Kidney epithelial cell (primary cell): ENCODE data around the gene DBF4B. TPM values are rescaled to one million over a fixed set of nuclear protein-coding genes. Genes with fewer than 3 reads are reported as not detected.

Experiments
- DNase-seq: peaks from one replicate; pipeline ENCODE4 v3.0.0-alpha.2; 2010; ENCODE audit warnings: low read depth
- H3K27me3 ChIP-seq: 2 replicates; pipeline ENCODE4 v1.6.0; 2011; ENCODE audit warnings: low read length; ENCODE audit not compliant: control insufficient read depth, insufficient read depth
- H3K36me3 ChIP-seq: 2 replicates; pipeline ENCODE4 v1.5.1; 2011; ENCODE audit warnings: low read length; ENCODE audit not compliant: control insufficient read depth, insufficient read depth
- H3K4me3 ChIP-seq: 2 replicates; pipeline ENCODE4 v1.5.1; 2011; ENCODE audit warnings: low read depth, mild to moderate bottlenecking, control low read depth, low read length
- total RNA-seq: library from RNA; depleted of rRNA; stranded (reverse); fragments of >200 nt; gene quantifications from 2 replicates; pipeline ENCODE4 v1.2.3, GENCODE V29; 2015
- TF ChIP-seq, protein P1 (sequence below): IDR thresholded peaks from 2 replicates; pipeline ENCODE4 v1.5.1; 2011; ENCODE audit warnings: mild to moderate bottlenecking, moderate library complexity, low read length, control low read depth, inconsistent platforms; ENCODE audit not compliant: insufficient read depth, poor library complexity, severe bottlenecking

Gene DBF4B
- total RNA-seq, 1 donor from 2014 or later = 10.2 TPM

DNA sequence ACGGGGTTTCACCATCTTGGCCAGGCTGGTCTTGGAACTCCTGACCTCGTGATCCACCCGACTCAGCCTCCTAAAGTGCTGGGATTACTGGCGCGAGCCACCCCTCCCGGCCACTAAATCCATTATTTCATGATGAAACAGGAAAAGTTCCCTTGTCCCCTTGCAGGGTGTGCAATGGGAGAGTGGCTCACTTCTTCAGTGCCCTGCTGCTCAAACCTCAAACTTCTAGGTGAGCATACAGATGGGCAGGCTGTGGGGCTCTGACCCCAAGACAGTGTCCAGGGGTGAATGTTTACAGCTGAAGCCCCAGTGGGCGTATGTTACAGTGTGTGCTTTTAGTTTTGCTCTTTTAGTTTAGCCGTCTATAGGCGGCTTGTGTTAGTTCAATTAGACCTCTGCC, 87.0 kb downstream of the DBF4B start:
- peaks cover 1% of the 10 kb centered on the region for H3K36me3 ChIP-seq
- H3K4me3 ChIP-seq = no peak overlapping the region
- no peak for DNase-seq
- TF ChIP-seq, protein P1, sequence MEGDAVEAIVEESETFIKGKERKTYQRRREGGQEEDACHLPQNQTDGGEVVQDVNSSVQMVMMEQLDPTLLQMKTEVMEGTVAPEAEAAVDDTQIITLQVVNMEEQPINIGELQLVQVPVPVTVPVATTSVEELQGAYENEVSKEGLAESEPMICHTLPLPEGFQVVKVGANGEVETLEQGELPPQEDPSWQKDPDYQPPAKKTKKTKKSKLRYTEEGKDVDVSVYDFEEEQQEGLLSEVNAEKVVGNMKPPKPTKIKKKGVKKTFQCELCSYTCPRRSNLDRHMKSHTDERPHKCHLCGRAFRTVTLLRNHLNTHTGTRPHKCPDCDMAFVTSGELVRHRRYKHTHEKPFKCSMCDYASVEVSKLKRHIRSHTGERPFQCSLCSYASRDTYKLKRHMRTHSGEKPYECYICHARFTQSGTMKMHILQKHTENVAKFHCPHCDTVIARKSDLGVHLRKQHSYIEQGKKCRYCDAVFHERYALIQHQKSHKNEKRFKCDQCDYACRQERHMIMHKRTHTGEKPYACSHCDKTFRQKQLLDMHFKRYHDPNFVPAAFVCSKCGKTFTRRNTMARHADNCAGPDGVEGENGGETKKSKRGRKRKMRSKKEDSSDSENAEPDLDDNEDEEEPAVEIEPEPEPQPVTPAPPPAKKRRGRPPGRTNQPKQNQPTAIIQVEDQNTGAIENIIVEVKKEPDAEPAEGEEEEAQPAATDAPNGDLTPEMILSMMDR = no peak
- no peaks in the 10 kb centered on the region for H3K27me3 ChIP-seq

DNA sequence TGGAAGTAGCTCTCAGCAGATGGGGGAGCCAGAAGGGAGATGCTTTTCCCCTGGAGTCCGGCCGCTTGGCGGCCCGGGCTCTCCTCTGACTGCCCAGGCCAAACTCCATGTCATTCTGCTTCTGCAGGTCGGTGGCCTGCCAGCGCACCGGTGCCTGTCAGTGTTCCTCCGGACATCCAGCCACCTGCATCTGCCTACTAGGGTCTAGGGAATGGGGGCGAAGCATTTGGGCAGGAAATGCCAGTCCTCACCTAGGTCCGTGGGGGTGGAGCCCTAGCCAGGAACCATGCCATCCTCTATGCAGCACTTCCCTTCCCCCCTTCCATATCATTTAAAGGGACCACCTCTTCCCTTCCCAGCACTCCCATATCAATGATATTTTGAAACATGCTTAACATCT, 87.5 kb downstream of the DBF4B start:
- DNase-seq = no peak
- H3K27me3 ChIP-seq = no peaks in the 10 kb centered on the region
- H3K4me3 ChIP-seq = no peak overlapping the region
- TF ChIP-seq, protein P1 = no peak
- peaks cover 1% of the 10 kb centered on the region for H3K36me3 ChIP-seq

DNA sequence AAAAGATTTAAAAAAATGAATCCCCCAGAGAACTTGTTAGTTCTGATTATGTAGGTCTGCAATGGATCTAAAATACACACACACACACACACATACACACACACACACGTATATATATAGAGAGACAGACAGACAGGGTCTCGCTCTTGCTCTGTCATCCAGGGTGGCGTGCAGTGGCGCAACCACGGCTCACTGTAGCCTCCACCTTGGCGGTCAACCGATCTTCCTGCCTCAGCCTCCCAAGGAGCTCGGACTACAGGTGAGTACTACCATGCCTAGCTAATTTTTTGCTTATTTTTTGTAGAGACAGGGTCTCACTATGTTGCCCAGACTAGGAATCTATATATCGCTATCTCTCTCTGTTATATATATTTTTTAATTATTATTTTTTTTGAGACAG, 88.3 kb downstream of the DBF4B start:
- H3K27me3 ChIP-seq = no peaks in the 10 kb centered on the region
- DNase-seq = no peak
- TF ChIP-seq, protein P1 = no peak
- H3K4me3 ChIP-seq = no peak overlapping the region
- H3K36me3 ChIP-seq = peaks cover 1% of the 10 kb centered on the region

DNA sequence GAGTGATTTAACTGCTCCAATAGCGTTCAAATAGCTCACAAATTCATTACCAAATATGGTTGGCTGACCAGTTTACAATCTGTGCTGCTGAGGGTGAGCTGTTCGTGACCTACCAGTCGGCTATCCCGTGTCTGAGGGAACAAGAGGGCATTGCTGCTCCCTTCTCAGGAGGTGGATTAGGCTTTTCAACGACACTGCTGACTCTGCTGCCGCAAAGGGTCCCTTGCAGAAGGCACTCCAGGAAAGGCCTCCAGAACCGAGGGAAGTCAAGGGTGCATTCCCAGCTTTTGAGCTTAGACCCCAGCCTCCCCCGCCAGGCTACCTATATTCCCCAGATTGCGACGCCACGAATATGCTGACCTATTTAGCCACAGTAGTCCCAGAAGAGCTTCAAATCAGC, 89.3 kb downstream of the DBF4B start:
- Histone ChIP-seq H3K4me3 (no peak overlapping the region), H3K36me3 (peaks cover 1% of the 10 kb centered on the region), H3K27me3 (no peaks in the 10 kb centered on the region)
- no peak for DNase-seq
- TF ChIP-seq, protein P1 = no peak

DNA sequence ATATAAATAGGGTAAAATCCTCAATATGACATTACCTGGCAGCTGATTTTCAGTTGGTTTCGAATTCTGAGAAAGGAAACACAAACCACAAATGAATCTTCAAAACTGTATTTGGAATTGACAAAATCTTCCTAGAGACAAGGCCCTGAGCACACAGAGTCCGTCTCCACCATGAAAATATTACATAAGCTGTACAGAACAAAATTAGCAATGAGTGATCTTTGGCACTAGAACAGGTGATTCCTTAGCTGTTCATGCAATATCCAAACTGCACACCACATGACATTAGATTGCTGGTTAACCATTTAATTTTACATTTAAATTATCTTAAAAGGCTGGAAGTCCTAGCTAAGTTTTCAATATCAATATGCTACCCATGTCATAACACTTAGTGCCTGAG, 89.9 kb downstream of the DBF4B start:
- peaks cover 1% of the 10 kb centered on the region for H3K36me3 ChIP-seq
- no peaks in the 10 kb centered on the region for H3K27me3 ChIP-seq
- H3K4me3 ChIP-seq = no peak overlapping the region
- DNase-seq = no peak
- TF ChIP-seq, protein P1 = no peak

Other genes starting within 250 kb of the DBF4B start
- gene GPATCH8, start 205.3 kb upstream of the DBF4B start, total RNA-seq = 30.9 and 34.9 TPM in 2 replicates
- gene FZD2, start 151.2 kb upstream of the DBF4B start, total RNA-seq = 8.1 and 11.2 TPM in 2 replicates
- gene MEIOC, start 52.2 kb upstream of the DBF4B start, total RNA-seq = 3.8 and 5.6 TPM in 2 replicates
- gene CCDC43, start 18.9 kb upstream of the DBF4B start, total RNA-seq = 22.7 and 23.6 TPM in 2 replicates
- gene ADAM11, start 50.3 kb downstream of the DBF4B start, total RNA-seq = 0.21 and 1.6 TPM in 2 replicates
- 25.7 and 36.9 TPM in 2 replicates for gene GJC1, start 121.6 kb downstream of the DBF4B start, total RNA-seq
- not detected in 2 replicates for gene HIGD1B, start 139.2 kb downstream of the DBF4B start, total RNA-seq
- 98.4 and 103 TPM in 2 replicates for gene EFTUD2, start 190.8 kb downstream of the DBF4B start, total RNA-seq
- not detected in 2 replicates for gene GFAP, start 206.8 kb downstream of the DBF4B start, total RNA-seq
- gene KIF18B, start 239.1 kb downstream of the DBF4B start, total RNA-seq = 1.4 and 2.8 TPM in 2 replicates